Mesenchymal stem cell (in vitro differentiated cells and primary cell): ENCODE data around the gene FBXO34.

Source experiments
- DNase-seq: peaks from one replicate; pipeline ENCODE4 v3.0.0-alpha.2; 2013
- H2AFZ ChIP-seq: one replicate; pipeline ENCODE4 v1.6.1; 2013; ENCODE audit warnings: low read depth, mild to moderate bottlenecking, control low read depth, inconsistent platforms, low read length, moderate library complexity
- H2AK5ac ChIP-seq: 2 replicates; pipeline ENCODE4 v1.6.1; 2013; ENCODE audit warnings: low read length, moderate library complexity, mild to moderate bottlenecking, inconsistent platforms; ENCODE audit not compliant: severe bottlenecking
- H2BK120ac ChIP-seq: one replicate; pipeline ENCODE4 v1.6.1; 2013; ENCODE audit warnings: low read depth, mild to moderate bottlenecking, inconsistent platforms, low read length, moderate library complexity
- H2BK12ac ChIP-seq, 2 experiments: one replicate each; pipeline ENCODE4 v1.6.1; 2013; ENCODE audit warnings: inconsistent platforms in 2 of 2, low read length in 2 of 2, mild to moderate bottlenecking in 2 of 2, moderate library complexity in 2 of 2, control low read depth in 1 of 2
- H2BK15ac ChIP-seq: one replicate; pipeline ENCODE4 v1.6.1; 2013; ENCODE audit warnings: mild to moderate bottlenecking, low read depth, inconsistent platforms; ENCODE audit not compliant: poor library complexity, severe bottlenecking
- H2BK5ac ChIP-seq: 2 replicates; pipeline ENCODE4 v1.6.1; 2013; ENCODE audit warnings: low read depth, mild to moderate bottlenecking, low read length, control low read depth, inconsistent platforms; ENCODE audit not compliant: poor library complexity, severe bottlenecking
- H3K14ac ChIP-seq, 2 experiments: one replicate each; pipeline ENCODE4 v1.6.1; 2013; ENCODE audit warnings: inconsistent platforms in 2 of 2, low read length in 2 of 2, control low read depth in 1 of 2, mild to moderate bottlenecking in 1 of 2, moderate library complexity in 1 of 2
- H3K18ac ChIP-seq, 2 experiments: one replicate each; pipeline ENCODE4 v1.6.1; 2013; ENCODE audit warnings: inconsistent platforms in 2 of 2, low read length in 2 of 2, control low read depth in 1 of 2, low read depth in 1 of 2, mild to moderate bottlenecking in 1 of 2
- H3K23ac ChIP-seq, 2 experiments: one replicate each; pipeline ENCODE4 v1.6.1; 2013; ENCODE audit warnings: inconsistent platforms in 2 of 2, low read length in 2 of 2, mild to moderate bottlenecking in 2 of 2, moderate library complexity in 2 of 2, control low read depth in 1 of 2
- H3K27ac ChIP-seq: 2 replicates; pipeline ENCODE4 v1.5.1; 2013; ENCODE audit warnings: mild to moderate bottlenecking, moderate library complexity, low read length, control low read depth, inconsistent platforms; ENCODE audit not compliant: poor library complexity, severe bottlenecking
- H3K27me3 ChIP-seq, 2 experiments: 2 replicates each; pipeline versions ENCODE4 v1.6.1 to v1.7.0; 2013; ENCODE audit warnings: low read length in 2 of 2, mild to moderate bottlenecking in 2 of 2, moderate library complexity in 2 of 2, control low read depth in 1 of 2, inconsistent platforms in 1 of 2; ENCODE audit not compliant: control insufficient read depth in 1 of 2, insufficient read depth in 1 of 2
- H3K36me3 ChIP-seq, 2 experiments: 2 replicates each; pipeline versions ENCODE4 v1.6.1 to v1.7.0; 2013; ENCODE audit warnings: low read length in 2 of 2, control low read depth in 1 of 2, inconsistent platforms in 1 of 2, low read depth in 1 of 2, mild to moderate bottlenecking in 1 of 2; ENCODE audit not compliant: insufficient read depth in 2 of 2, control insufficient read depth in 1 of 2
- H3K4ac ChIP-seq, 2 experiments: one replicate each; pipeline ENCODE4 v1.6.1; 2013; ENCODE audit warnings: inconsistent platforms in 2 of 2, low read length in 2 of 2, mild to moderate bottlenecking in 2 of 2, moderate library complexity in 2 of 2, control low read depth in 1 of 2, low read depth in 1 of 2
- H3K4me1 ChIP-seq: 2 replicates; pipeline ENCODE4 v1.6.1; 2013; ENCODE audit warnings: low read depth, low read length, control low read depth; ENCODE audit not compliant: control insufficient read depth, insufficient read depth
- H3K4me2 ChIP-seq: 2 replicates; pipeline ENCODE4 v1.6.1; 2013; ENCODE audit warnings: low read length, mild to moderate bottlenecking, inconsistent platforms; ENCODE audit not compliant: poor library complexity, severe bottlenecking
- H3K4me3 ChIP-seq, 2 experiments: 2 replicates each; pipeline versions ENCODE4 v1.5.1 to v1.7.0; 2013; ENCODE audit warnings: low read length in 2 of 2, mild to moderate bottlenecking in 2 of 2, control low read depth in 1 of 2, low read depth in 1 of 2; ENCODE audit not compliant: insufficient read depth in 1 of 2
- H3K79me1 ChIP-seq: replicated peaks from 2 replicates; pipeline ENCODE4 v1.6.1; 2013; ENCODE audit warnings: mild to moderate bottlenecking, control low read depth, low read length, inconsistent platforms; ENCODE audit not compliant: poor library complexity, severe bottlenecking
- H3K9ac ChIP-seq: 2 replicates; pipeline ENCODE4 v1.7.0; 2013; ENCODE audit warnings: mild to moderate bottlenecking, low read length, moderate library complexity
- H3K9me3 ChIP-seq: 2 replicates; pipeline ENCODE4 v1.7.0; 2013; ENCODE audit warnings: mild to moderate bottlenecking, low read length; ENCODE audit not compliant: control insufficient read depth
- H4K8ac ChIP-seq: one replicate; pipeline ENCODE4 v1.6.1; 2013; ENCODE audit warnings: inconsistent platforms, mild to moderate bottlenecking, low read length, moderate library complexity
- H4K91ac ChIP-seq: one replicate; pipeline ENCODE4 v1.6.1; 2013; ENCODE audit warnings: mild to moderate bottlenecking, low read length, inconsistent platforms
- WGBS: methylation state at CpG from one replicate; pipeline ENCODE4 v1.1.7; 2013; ENCODE audit warnings: mixed read lengths; 5-methylcytosine and 5-hydroxymethylcytosine counted together

FBXO34 gene

GRCh38 chr14:55248411-55248810, 22.8 kb upstream of the FBXO34 start:
- Histone ChIP-seq H2BK5ac (no peak overlapping the region), H2AK5ac (no peak overlapping the region), H3K27ac (no peak overlapping the region), H3K79me1 (no peaks in the 10 kb centered on the region), H2AFZ (no peak overlapping the region), H4K91ac (no peak overlapping the region), H3K18ac (no peak overlapping the region), H2BK12ac (no peak overlapping the region), H3K27me3 (peaks cover 0 to 10% of the 10 kb centered on the region in 2 experiments), H3K14ac (no peak overlapping the region), H3K4me3 (no peak overlapping the region), H3K4ac (no peak overlapping the region), H3K36me3 (no peaks in the 10 kb centered on the region), H4K8ac (no peak overlapping the region), H2BK15ac (no peak overlapping the region), H3K23ac (no peak overlapping the region), H3K4me2 (no peak overlapping the region), H2BK120ac (no peak overlapping the region), H3K4me1 (peaks cover 2% of the 10 kb centered on the region), H3K9ac (no peak overlapping the region), H3K9me3 (no peaks in the 10 kb centered on the region)
- no peak for DNase-seq
- 99% methylated on average over 4 of the region's 4 CpGs for WGBS

DNA sequence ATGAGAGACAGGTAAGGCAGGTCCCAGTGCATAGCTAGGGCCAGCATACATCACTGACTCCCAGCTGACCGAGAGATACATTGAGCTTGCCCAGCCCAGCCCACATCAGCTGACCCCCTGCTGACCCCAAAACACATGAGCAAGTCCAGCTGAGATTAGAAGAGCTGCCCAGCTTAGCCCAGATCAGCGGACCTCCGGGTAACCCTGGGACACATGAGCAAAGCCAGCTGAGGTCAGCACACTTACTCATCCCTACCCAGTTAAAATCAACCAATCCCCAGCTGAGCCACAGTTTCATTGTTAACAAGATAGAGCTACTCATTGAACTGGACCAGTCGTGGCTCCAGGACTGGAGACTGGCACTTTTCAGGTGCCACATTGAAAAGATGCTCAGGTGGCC, 21.8 kb upstream of the FBXO34 start:
- Histone ChIP-seq H2AFZ (no peak overlapping the region), H2AK5ac (no peak overlapping the region), H3K36me3 (no peaks in the 10 kb centered on the region), H4K91ac (no peak overlapping the region), H3K79me1 (no peaks in the 10 kb centered on the region), H3K23ac (no peak overlapping the region), H3K27me3 (peaks cover 0 to 10% of the 10 kb centered on the region in 2 experiments), H2BK15ac (no peak overlapping the region), H2BK120ac (no peak overlapping the region), H3K18ac (no peak overlapping the region), H3K4me1 (peaks cover 2% of the 10 kb centered on the region), H2BK12ac (no peak overlapping the region), H4K8ac (no peak overlapping the region), H3K9ac (no peak overlapping the region), H3K27ac (no peak overlapping the region), H3K4me2 (no peak overlapping the region), H2BK5ac (no peak overlapping the region), H3K4ac (no peak overlapping the region), H3K14ac (no peak overlapping the region), H3K9me3 (no peaks in the 10 kb centered on the region), H3K4me3 (no peak overlapping the region)
- WGBS: 81% methylated on average over 4 of the region's 4 CpGs
- DNase-seq: peak; percentile 5

- H3K79me1 ChIP-seq: no peaks in the 10 kb centered on the region
- H3K9ac ChIP-seq: no peak overlapping the region
- no peak overlapping the region for H2AFZ ChIP-seq
- no peak overlapping the region for H3K18ac ChIP-seq
- no peak overlapping the region for H2BK5ac ChIP-seq
- H3K27me3 ChIP-seq: peaks cover 15 to 25% of the 10 kb centered on the region in 2 experiments
- H3K9me3 ChIP-seq: no peaks in the 10 kb centered on the region
- no peak for DNase-seq
- no peak overlapping the region for H3K14ac ChIP-seq
- peaks cover 2% of the 10 kb centered on the region for H3K4me1 ChIP-seq
- no peak overlapping the region for H3K4me2 ChIP-seq
- H4K8ac ChIP-seq: no peak overlapping the region
- H3K23ac ChIP-seq: no peak overlapping the region
- no peak overlapping the region for H4K91ac ChIP-seq
- H2AK5ac ChIP-seq: no peak overlapping the region
- 91% methylated on average over 5 of the region's 5 CpGs for whole genome bisulfite sequencing
- no peak overlapping the region for H2BK120ac ChIP-seq
- no peak overlapping the region for H3K27ac ChIP-seq
- no peak overlapping the region for H2BK15ac ChIP-seq
- H3K36me3 ChIP-seq: no peaks in the 10 kb centered on the region
- no peak overlapping the region for H3K4ac ChIP-seq
- H2BK12ac ChIP-seq: no peak overlapping the region
- no peak overlapping the region for H3K4me3 ChIP-seq
Observed at GRCh38 chr14:55253276-55253675, 17.9 kb upstream of the FBXO34 start.

- Histone ChIP-seq H3K36me3 (no peaks in the 10 kb centered on the region), H3K18ac (no peak overlapping the region), H2BK12ac (no peak overlapping the region), H3K4me3 (no peak overlapping the region), H3K14ac (no peak overlapping the region), H2BK15ac (no peak overlapping the region), H3K4ac (no peak overlapping the region), H4K91ac (no peak overlapping the region), H2BK5ac (no peak overlapping the region), H3K4me1 (no peaks in the 10 kb centered on the region), H2AFZ (no peak overlapping the region), H3K9me3 (no peaks in the 10 kb centered on the region), H3K79me1 (no peaks in the 10 kb centered on the region), H3K4me2 (no peak overlapping the region), H3K9ac (no peak overlapping the region), H2AK5ac (no peak overlapping the region), H4K8ac (no peak overlapping the region), H3K27me3 (peaks cover 15 to 25% of the 10 kb centered on the region in 2 experiments), H3K23ac (no peak overlapping the region), H2BK120ac (no peak overlapping the region), H3K27ac (no peak overlapping the region)
- no peak for DNase-seq
- WGBS: 44% methylated on average over 1 of the region's 1 CpG
Observed at GRCh38 chr14:55254581-55254980, 16.6 kb upstream of the FBXO34 start.
